HuH-7.5 (cell line): ENCODE measurements around the gene ZNF568.

Experiments used
- DNase-seq: peaks from one replicate; pipeline ENCODE4 v3.0.0; 2011; ENCODE audit warnings: low spot score

ZNF568 gene

GRCh38 chr19:36915992-36916830 lies at the start of gene ZNF568, which contains the start of gene ZNF829:
Gene ZNF568, plus strand, starts transcription at chr19:36916332. Its CDS starts 6,439 bp downstream, at chr19:36922771.
Gene ZNF829, minus strand, starts transcription at chr19:36916291. Its CDS starts 1,124 bp downstream, at chr19:36915167.
- peak; percentile 43 for DNase-seq

- DNase-seq, result no peak
Observed at GRCh38 chr19:36876993-36877938, 38.9 kb upstream of the ZNF568 start.

GRCh38 chr19:36891768-36892357 lies 24.3 kb upstream of the ZNF568 start:
- DNase-seq, result no peak

GRCh38 chr19:36894849-36895383 lies 21.2 kb upstream of the ZNF568 start:
- DNase-seq, result no peak

GRCh38 chr19:36898422-36898821 lies 17.7 kb upstream of the ZNF568 start:
- DNase-seq, result no peak

GRCh38 chr19:36916991-36917390 lies 859 bp downstream of the ZNF568 start:
- no peak for DNase-seq

- DNase-seq, result no peak
Observed at GRCh38 chr19:36918090-36918489, 2.0 kb downstream of the ZNF568 start.

GRCh38 chr19:36931684-36932083 lies 15.6 kb downstream of the ZNF568 start:
- DNase-seq, result no peak

- no peak for DNase-seq
Observed at GRCh38 chr19:36939153-36939552, 23.0 kb downstream of the ZNF568 start.

- DNase-seq, result no peak
Observed at GRCh38 chr19:36950335-36951119, 34.4 kb downstream of the ZNF568 start.

- no peak for DNase-seq
Observed at GRCh38 chr19:36962346-36962745, 46.2 kb downstream of the ZNF568 start.

GRCh38 chr19:36963280-36963679 lies 47.1 kb downstream of the ZNF568 start:
- DNase-seq, result no peak

- no peak for DNase-seq
Observed at GRCh38 chr19:36972571-36972970, 56.4 kb downstream of the ZNF568 start.

GRCh38 chr19:36973021-36973843 lies 57.1 kb downstream of the ZNF568 start:
- peak; percentile 14 for DNase-seq

GRCh38 chr19:36973844-36974195 lies 57.7 kb downstream of the ZNF568 start:
- DNase-seq, result no peak

GRCh38 chr19:36986131-36986530 lies 70.0 kb downstream of the ZNF568 start:
- no peak for DNase-seq

- no peak for DNase-seq
Observed at GRCh38 chr19:36986601-36987000, 70.5 kb downstream of the ZNF568 start.

- no peak for DNase-seq
Observed at GRCh38 chr19:36987091-36987490, 71.0 kb downstream of the ZNF568 start.

GRCh38 chr19:36997152-36997842 lies 81.2 kb downstream of the ZNF568 start:
- no peak for DNase-seq

GRCh38 chr19:36997843-36998235 lies 81.7 kb downstream of the ZNF568 start:
- no peak for DNase-seq
